Liver (tissue), 9 donors: ENCODE measurements around the gene ADAP1. TPM values are rescaled to one million over a fixed set of nuclear protein-coding genes. Genes with fewer than 3 reads are reported as not detected.

Source experiments
- DNase-seq: peaks from one replicate; pipeline ENCODE4 v3.0.0-alpha.2; 2017; ENCODE audit warnings: low spot score
- H3K27ac ChIP-seq, 2 donors: one replicate each; pipeline ENCODE4 v1.7.0; 2013; ENCODE audit warnings: inconsistent platforms in 2 of 2, low read length in 2 of 2, control low read depth in 1 of 2, low read depth in 1 of 2, mild to moderate bottlenecking in 1 of 2
- H3K27me3 ChIP-seq, 4 donors: one replicate each; pipeline versions ENCODE4 v1.6.1 to v1.7.0; 2013; ENCODE audit warnings: low read length in 3 of 4, inconsistent platforms in 1 of 4, mild to moderate bottlenecking in 1 of 4, moderate library complexity in 1 of 4; ENCODE audit not compliant: control insufficient read depth in 4 of 4, insufficient read depth in 4 of 4
- H3K36me3 ChIP-seq, 4 donors: one replicate each; pipeline versions ENCODE4 v1.6.1 to v1.7.0; 2013; ENCODE audit warnings: low read length in 3 of 4, mild to moderate bottlenecking in 3 of 4, low read depth in 1 of 4, moderate library complexity in 1 of 4; ENCODE audit not compliant: control insufficient read depth in 4 of 4, insufficient read depth in 3 of 4
- H3K4me1 ChIP-seq, 4 donors: one replicate each; pipeline versions ENCODE4 v1.6.1 to v1.7.0; 2013; ENCODE audit warnings: low read length in 3 of 4, mild to moderate bottlenecking in 3 of 4, moderate library complexity in 1 of 4; ENCODE audit not compliant: control insufficient read depth in 4 of 4, insufficient read depth in 4 of 4
- H3K4me3 ChIP-seq, 3 donors: one replicate each; pipeline versions ENCODE4 v1.6.1 to v1.7.0; 2013; ENCODE audit warnings: low read length in 3 of 3, control low read depth in 1 of 3, low read depth in 1 of 3, mild to moderate bottlenecking in 1 of 3
- H3K9ac ChIP-seq, 2 donors: one replicate each; pipeline ENCODE4 v1.7.0; 2013; ENCODE audit warnings: low read length in 2 of 2, mild to moderate bottlenecking in 2 of 2, moderate library complexity in 2 of 2, control low read depth in 1 of 2, low read depth in 1 of 2
- H3K9me3 ChIP-seq, 4 donors: one replicate each; pipeline versions ENCODE4 v1.6.1 to v1.7.0; 2013; ENCODE audit warnings: low read length in 3 of 4; ENCODE audit not compliant: control insufficient read depth in 4 of 4
- EGR1 ChIP-seq, 2 donors: IDR thresholded peaks; 2 replicates each; pipeline ENCODE4 v1.6.1; 2016 to 2018; ENCODE audit warnings: antibody characterized with exemption in 2 of 2, low read depth in 2 of 2
- FOXA2 ChIP-seq: IDR thresholded peaks from 2 replicates; pipeline ENCODE4 v1.6.1; 2016; ENCODE audit warnings: antibody characterized with exemption
- HNF4A ChIP-seq, 2 donors: conservative IDR thresholded peaks; 2 replicates each; pipeline ENCODE4 v1.6.1; 2016; ENCODE audit warnings: antibody characterized with exemption in 2 of 2, mild to moderate bottlenecking in 2 of 2
- JUND ChIP-seq, 2 donors: IDR thresholded peaks; 2 replicates each; pipeline ENCODE4 v1.6.1; 2016; ENCODE audit warnings: antibody characterized with exemption in 2 of 2
- RAD21 ChIP-seq, 2 donors: IDR thresholded peaks; 2 replicates each; pipeline ENCODE4 v1.6.1; 2016; ENCODE audit warnings: antibody characterized with exemption in 2 of 2, mild to moderate bottlenecking in 2 of 2
- SP1 ChIP-seq: IDR thresholded peaks from 2 replicates; pipeline ENCODE4 v1.6.1; 2018; ENCODE audit warnings: antibody characterized with exemption, mild to moderate bottlenecking
- TAF1 ChIP-seq: conservative IDR thresholded peaks from 2 replicates; pipeline ENCODE4 v1.6.1; 2016; ENCODE audit warnings: antibody characterized with exemption, mild to moderate bottlenecking
- YY1 ChIP-seq: IDR thresholded peaks from 2 replicates; pipeline ENCODE4 v1.6.1; 2016; ENCODE audit warnings: antibody characterized with exemption, mild to moderate bottlenecking
- WGBS: extraction: QIAGEN DNeasy Blood & Tissue Kit; methylation state at CpG from one replicate; pipeline ENCODE4 v1.1.7; 2013; 5-methylcytosine and 5-hydroxymethylcytosine counted together
- polyA plus RNA-seq, 2 donors: library from polyadenylated mRNA; stranded (reverse) in 1 of 2; unstranded in 1 of 2; fragments of 200-250 nt in 1 of 2; fragments of >200 nt in 1 of 2; fragmentation: Nextera tagmentation in 1 of 2; extraction: Ambion mirVana in 1 of 2; gene quantifications; one replicate each; pipeline versions ENCODE4 v1.2.1 to v1.2.3, GENCODE V29; 2013 to 2015
- total RNA-seq, 2 donors: library from RNA; depleted of rRNA; stranded (reverse); fragments of >200 nt; gene quantifications; one replicate each; pipeline ENCODE4 v1.2.3, GENCODE V29; 2014
- TF ChIP-seq, protein P1 (sequence below): IDR thresholded peaks from 2 replicates; pipeline ENCODE4 v1.6.1; 2016; ENCODE audit warnings: antibody characterized with exemption, mild to moderate bottlenecking
- TF ChIP-seq, protein P2 (sequence below): fragments of 150-350 bp; IDR thresholded peaks from 2 replicates; pipeline ENCODE4 v1.5.1; 2017; ENCODE audit warnings: improper control_type of control experiment, low read depth, low read length; ENCODE audit not compliant: missing input control
- TF ChIP-seq, protein P3 (sequence below): IDR thresholded peaks from 2 replicates; pipeline ENCODE4 v1.6.1; 2016; ENCODE audit warnings: antibody characterized with exemption
- TF ChIP-seq, protein P4 (sequence below): IDR thresholded peaks from 2 replicates; pipeline ENCODE4 v1.6.1; 2016; ENCODE audit warnings: antibody characterized with exemption
- TF ChIP-seq, protein P5 (sequence below): IDR thresholded peaks from 2 replicates; pipeline ENCODE4 v1.6.1; 2016; ENCODE audit warnings: antibody characterized with exemption
- donor health status: healthy.
- donor health status: healthy.
- donor health status: healthy.
- donor health status: healthy.
- donor health status: healthy.

ADAP1 gene
- total and polyA plus RNA-seq, 4 donors = 0.46 to 3.7 (median 2.7) TPM

DNA sequence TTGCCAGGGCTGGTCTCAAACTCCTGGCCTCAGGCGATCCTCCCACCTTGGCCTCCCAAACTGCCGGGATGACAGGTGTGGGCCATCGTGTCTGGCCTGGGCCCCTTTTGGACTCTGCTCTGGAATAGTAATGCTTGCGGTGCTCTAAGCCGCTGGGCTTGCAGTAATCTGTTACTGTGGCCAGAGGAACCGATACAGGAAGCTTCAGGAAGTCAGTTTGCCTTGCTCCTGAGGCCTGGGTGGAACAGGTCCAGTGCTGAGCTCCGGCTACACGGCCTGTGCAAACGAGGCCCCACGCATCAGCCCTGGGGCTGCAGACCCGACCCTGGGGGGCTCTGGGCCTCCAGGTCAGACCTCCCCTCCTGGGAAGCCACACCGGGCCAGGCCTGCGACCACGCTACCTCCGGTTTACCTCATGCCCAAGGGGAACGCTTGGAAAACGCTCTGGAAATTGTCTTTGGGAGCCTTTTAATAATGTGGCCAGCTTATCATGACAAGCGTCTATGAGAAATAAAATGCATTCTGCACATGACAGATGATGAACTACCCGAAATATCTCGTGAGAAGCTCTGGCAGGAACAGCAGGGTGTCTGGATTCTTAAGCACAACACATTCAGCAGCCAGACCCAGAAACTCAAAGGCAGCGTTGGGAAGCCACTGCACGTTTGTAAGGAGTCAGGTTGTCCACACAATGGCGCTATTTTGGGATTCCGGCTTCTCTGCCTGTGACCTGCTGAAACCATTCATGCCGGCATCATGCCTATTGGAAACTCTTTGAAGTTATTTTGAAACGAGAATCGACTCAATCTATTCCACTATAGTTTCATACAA lies 10.1 kb upstream of the ADAP1 start:
- H3K9ac ChIP-seq = no peak overlapping the region
- peaks cover 7 to 25% (median 14%) of the 10 kb centered on the region in 4 donors for H3K36me3 ChIP-seq
- H3K27ac ChIP-seq = no peak overlapping the region
- H3K27me3 ChIP-seq = no peaks in the 10 kb centered on the region
- no peak overlapping the region for H3K4me3 ChIP-seq
- H3K9me3 ChIP-seq = no peaks in the 10 kb centered on the region
- peaks cover 0 to 7% (median 2%) of the 10 kb centered on the region in 4 donors for H3K4me1 ChIP-seq
- 48% methylated on average over 27 of the region's 27 CpGs for WGBS
- no peak for DNase-seq
- no peak for TF ChIP-seq HNF4A (conservative IDR thresholded peaks at IDR 0.05)
- TF ChIP-seq, protein P1, sequence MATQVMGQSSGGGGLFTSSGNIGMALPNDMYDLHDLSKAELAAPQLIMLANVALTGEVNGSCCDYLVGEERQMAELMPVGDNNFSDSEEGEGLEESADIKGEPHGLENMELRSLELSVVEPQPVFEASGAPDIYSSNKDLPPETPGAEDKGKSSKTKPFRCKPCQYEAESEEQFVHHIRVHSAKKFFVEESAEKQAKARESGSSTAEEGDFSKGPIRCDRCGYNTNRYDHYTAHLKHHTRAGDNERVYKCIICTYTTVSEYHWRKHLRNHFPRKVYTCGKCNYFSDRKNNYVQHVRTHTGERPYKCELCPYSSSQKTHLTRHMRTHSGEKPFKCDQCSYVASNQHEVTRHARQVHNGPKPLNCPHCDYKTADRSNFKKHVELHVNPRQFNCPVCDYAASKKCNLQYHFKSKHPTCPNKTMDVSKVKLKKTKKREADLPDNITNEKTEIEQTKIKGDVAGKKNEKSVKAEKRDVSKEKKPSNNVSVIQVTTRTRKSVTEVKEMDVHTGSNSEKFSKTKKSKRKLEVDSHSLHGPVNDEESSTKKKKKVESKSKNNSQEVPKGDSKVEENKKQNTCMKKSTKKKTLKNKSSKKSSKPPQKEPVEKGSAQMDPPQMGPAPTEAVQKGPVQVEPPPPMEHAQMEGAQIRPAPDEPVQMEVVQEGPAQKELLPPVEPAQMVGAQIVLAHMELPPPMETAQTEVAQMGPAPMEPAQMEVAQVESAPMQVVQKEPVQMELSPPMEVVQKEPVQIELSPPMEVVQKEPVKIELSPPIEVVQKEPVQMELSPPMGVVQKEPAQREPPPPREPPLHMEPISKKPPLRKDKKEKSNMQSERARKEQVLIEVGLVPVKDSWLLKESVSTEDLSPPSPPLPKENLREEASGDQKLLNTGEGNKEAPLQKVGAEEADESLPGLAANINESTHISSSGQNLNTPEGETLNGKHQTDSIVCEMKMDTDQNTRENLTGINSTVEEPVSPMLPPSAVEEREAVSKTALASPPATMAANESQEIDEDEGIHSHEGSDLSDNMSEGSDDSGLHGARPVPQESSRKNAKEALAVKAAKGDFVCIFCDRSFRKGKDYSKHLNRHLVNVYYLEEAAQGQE = no peak
- TF ChIP-seq, protein P2, sequence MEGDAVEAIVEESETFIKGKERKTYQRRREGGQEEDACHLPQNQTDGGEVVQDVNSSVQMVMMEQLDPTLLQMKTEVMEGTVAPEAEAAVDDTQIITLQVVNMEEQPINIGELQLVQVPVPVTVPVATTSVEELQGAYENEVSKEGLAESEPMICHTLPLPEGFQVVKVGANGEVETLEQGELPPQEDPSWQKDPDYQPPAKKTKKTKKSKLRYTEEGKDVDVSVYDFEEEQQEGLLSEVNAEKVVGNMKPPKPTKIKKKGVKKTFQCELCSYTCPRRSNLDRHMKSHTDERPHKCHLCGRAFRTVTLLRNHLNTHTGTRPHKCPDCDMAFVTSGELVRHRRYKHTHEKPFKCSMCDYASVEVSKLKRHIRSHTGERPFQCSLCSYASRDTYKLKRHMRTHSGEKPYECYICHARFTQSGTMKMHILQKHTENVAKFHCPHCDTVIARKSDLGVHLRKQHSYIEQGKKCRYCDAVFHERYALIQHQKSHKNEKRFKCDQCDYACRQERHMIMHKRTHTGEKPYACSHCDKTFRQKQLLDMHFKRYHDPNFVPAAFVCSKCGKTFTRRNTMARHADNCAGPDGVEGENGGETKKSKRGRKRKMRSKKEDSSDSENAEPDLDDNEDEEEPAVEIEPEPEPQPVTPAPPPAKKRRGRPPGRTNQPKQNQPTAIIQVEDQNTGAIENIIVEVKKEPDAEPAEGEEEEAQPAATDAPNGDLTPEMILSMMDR = no peak
- peak in 1 of 2 donors; percentile 14 for TF ChIP-seq RAD21 (IDR thresholded peaks at IDR 0.05)

DNA sequence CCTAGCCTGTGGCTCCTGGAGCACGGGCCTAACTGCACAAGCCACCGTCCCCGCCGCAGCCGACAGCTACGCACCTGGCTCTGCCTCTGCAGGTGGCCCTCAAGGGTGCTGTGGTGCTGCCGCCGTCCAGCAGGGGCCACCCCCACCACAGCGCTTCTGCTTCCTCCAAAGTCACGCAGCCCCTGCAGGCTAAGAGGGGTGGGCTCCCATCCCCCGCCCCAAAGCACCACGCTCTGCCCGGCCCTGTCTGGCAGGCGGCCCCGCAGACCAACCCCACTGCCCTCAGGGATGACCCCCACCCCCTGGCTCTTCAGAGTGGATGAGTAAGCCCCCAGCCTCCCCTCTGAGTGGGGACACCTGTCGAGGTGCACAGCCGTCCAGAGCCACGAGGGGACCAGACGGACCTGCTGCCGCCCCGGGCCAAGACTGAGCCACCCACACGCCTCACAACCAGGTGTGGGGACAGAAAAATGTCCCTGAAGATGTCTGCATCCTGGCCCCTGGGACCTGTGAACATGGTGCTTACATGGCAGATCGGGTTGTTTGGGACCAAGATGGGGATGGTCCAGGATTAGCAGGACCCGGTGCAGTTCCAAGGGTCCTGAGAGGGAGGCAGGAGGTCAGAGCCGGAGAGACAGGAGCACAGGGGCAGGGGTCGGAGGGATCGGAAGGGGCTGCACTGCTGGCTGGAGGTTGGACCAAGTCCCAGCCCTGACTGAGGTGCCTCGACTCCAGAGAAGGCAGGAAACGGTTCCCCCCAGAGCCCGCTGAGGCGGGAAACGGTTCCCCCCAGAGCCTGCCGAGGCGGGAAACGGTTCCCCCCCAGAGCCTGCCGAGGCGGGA lies 9.0 kb upstream of the ADAP1 start:
- H3K9ac ChIP-seq = no peak overlapping the region
- H3K27ac ChIP-seq = no peak overlapping the region
- H3K36me3 ChIP-seq = peaks cover 7 to 18% (median 11%) of the 10 kb centered on the region in 4 donors
- no peaks in the 10 kb centered on the region for H3K9me3 ChIP-seq
- no peak for TF ChIP-seq TAF1
- TF ChIP-seq HNF4A (conservative IDR thresholded peaks at IDR 0.05) = no peak
- TF ChIP-seq SP1 = no peak
- TF ChIP-seq, protein P3, sequence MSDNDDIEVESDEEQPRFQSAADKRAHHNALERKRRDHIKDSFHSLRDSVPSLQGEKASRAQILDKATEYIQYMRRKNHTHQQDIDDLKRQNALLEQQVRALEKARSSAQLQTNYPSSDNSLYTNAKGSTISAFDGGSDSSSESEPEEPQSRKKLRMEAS = no peak
- TF ChIP-seq, protein P4, sequence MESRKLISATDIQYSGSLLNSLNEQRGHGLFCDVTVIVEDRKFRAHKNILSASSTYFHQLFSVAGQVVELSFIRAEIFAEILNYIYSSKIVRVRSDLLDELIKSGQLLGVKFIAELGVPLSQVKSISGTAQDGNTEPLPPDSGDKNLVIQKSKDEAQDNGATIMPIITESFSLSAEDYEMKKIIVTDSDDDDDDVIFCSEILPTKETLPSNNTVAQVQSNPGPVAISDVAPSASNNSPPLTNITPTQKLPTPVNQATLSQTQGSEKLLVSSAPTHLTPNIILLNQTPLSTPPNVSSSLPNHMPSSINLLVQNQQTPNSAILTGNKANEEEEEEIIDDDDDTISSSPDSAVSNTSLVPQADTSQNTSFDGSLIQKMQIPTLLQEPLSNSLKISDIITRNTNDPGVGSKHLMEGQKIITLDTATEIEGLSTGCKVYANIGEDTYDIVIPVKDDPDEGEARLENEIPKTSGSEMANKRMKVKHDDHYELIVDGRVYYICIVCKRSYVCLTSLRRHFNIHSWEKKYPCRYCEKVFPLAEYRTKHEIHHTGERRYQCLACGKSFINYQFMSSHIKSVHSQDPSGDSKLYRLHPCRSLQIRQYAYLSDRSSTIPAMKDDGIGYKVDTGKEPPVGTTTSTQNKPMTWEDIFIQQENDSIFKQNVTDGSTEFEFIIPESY = no peak
- TF ChIP-seq RAD21 (IDR thresholded peaks at IDR 0.05) = no peak
- no peak for TF ChIP-seq JUND (IDR thresholded peaks at IDR 0.05)
- TF ChIP-seq, protein P5, sequence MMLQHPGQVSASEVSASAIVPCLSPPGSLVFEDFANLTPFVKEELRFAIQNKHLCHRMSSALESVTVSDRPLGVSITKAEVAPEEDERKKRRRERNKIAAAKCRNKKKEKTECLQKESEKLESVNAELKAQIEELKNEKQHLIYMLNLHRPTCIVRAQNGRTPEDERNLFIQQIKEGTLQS = no peak
- TF ChIP-seq EGR1 (IDR thresholded peaks at IDR 0.05; ENCODE audit: low read depth in 2 of 2) = no peak
- TF ChIP-seq FOXA2 = no peak
- TF ChIP-seq, protein P2 = no peak
- TF ChIP-seq YY1 = no peak
- TF ChIP-seq, protein P1 = no peak
- H3K4me3 ChIP-seq = no peak overlapping the region
- DNase-seq = no peak
- 39% methylated on average over 37 of the region's 37 CpGs for WGBS
- peaks cover 0 to 7% (median 2%) of the 10 kb centered on the region in 4 donors for H3K4me1 ChIP-seq
- no peaks in the 10 kb centered on the region for H3K27me3 ChIP-seq
